ENCODE measurements around the gene POU3F3.

POU3F3 gene

GRCh38 chr2:104875262-104875661 is 21.3 kb downstream of the POU3F3 start:
- peaks cover 26% of the 10 kb centered on the region for H3K27me3 ChIP-seq (ENCODE audit: control insufficient read depth, low read length)
- TF ChIP-seq EZH2phosphoT487 (IDR thresholded peaks at IDR 0.05; ENCODE audit: borderline replicate concordance, low read length) (no peak), CTCF (IDR thresholded peaks at IDR 0.05; ENCODE audit: low read depth, low read length, poor library complexity, severe bottlenecking) (no peak)
- no peak overlapping the region for H3K4me2 ChIP-seq (ENCODE audit: low read length)

GRCh38 chr2:104876606-104877570 is 23.0 kb downstream of the POU3F3 start:
- no peak overlapping the region for H3K4me2 ChIP-seq (ENCODE audit: low read length)
- no peaks in the 10 kb centered on the region for H3K79me2 ChIP-seq (ENCODE audit: control insufficient read depth, low read length)
- no peaks in the 10 kb centered on the region for H3K9me2 ChIP-seq (replicated peaks; ENCODE audit: control insufficient read depth, low read length)
- H3K36me3 ChIP-seq (ENCODE audit: control insufficient read depth, low read length) = no peaks in the 10 kb centered on the region
- H3K4me3 ChIP-seq (ENCODE audit: low read length) = no peak overlapping the region
- H3K9me3 ChIP-seq (ENCODE audit: control insufficient read depth, insufficient read depth, low read length) = no peaks in the 10 kb centered on the region
- H3F3A ChIP-seq (ENCODE audit: control insufficient read depth, insufficient read depth) = no peaks in the 10 kb centered on the region
- peaks cover 11% of the 10 kb centered on the region for H3K27me3 ChIP-seq (ENCODE audit: control insufficient read depth, low read length)
- no peak for TF ChIP-seq EZH2phosphoT487 (IDR thresholded peaks at IDR 0.05; ENCODE audit: borderline replicate concordance, low read length)
- no peak for TF ChIP-seq CTCF (IDR thresholded peaks at IDR 0.05; ENCODE audit: low read depth, low read length, poor library complexity, severe bottlenecking)
- no peak overlapping the region for H3K27ac ChIP-seq (ENCODE audit: low read depth, low read length)
- H4K20me1 ChIP-seq (ENCODE audit: control insufficient read depth, insufficient read depth, low read depth, low read length) = no peaks in the 10 kb centered on the region
- no peaks in the 10 kb centered on the region for H3K4me1 ChIP-seq (ENCODE audit: control insufficient read depth, low read length)

More at GRCh38 chr2:104875262-104875661, 21.3 kb downstream of the POU3F3 start:
- H3K4me1 ChIP-seq (ENCODE audit: control insufficient read depth, low read length) = no peaks in the 10 kb centered on the region
- no peak overlapping the region for H3K4me3 ChIP-seq (ENCODE audit: low read length)
- H3F3A ChIP-seq (ENCODE audit: control insufficient read depth, insufficient read depth) = no peaks in the 10 kb centered on the region
- H3K36me3 ChIP-seq (ENCODE audit: control insufficient read depth, low read length) = no peaks in the 10 kb centered on the region
- no peaks in the 10 kb centered on the region for H3K9me3 ChIP-seq (ENCODE audit: control insufficient read depth, insufficient read depth, low read length)
- H3K9me2 ChIP-seq (replicated peaks; ENCODE audit: control insufficient read depth, low read length) = no peaks in the 10 kb centered on the region
- no peaks in the 10 kb centered on the region for H4K20me1 ChIP-seq (ENCODE audit: control insufficient read depth, insufficient read depth, low read depth, low read length)
- H3K79me2 ChIP-seq (ENCODE audit: control insufficient read depth, low read length) = no peaks in the 10 kb centered on the region
- no peak overlapping the region for H3K27ac ChIP-seq (ENCODE audit: low read depth, low read length)

GRCh38 chr2:104878863-104879512 is 25.1 kb downstream of the POU3F3 start:
- H3F3A ChIP-seq (ENCODE audit: control insufficient read depth, insufficient read depth) = no peaks in the 10 kb centered on the region
- no peaks in the 10 kb centered on the region for H3K9me2 ChIP-seq (replicated peaks; ENCODE audit: control insufficient read depth, low read length)
- TF ChIP-seq CTCF (IDR thresholded peaks at IDR 0.05; ENCODE audit: low read depth, low read length, poor library complexity, severe bottlenecking) (no peak), EZH2phosphoT487 (IDR thresholded peaks at IDR 0.05; ENCODE audit: borderline replicate concordance, low read length) (no peak)
- H3K27me3 ChIP-seq (ENCODE audit: control insufficient read depth, low read length) = peaks cover 4% of the 10 kb centered on the region; the same call in 1 of the 2 replicates
- H3K27ac ChIP-seq (ENCODE audit: low read depth, low read length) = no peak overlapping the region
- no peaks in the 10 kb centered on the region for H3K4me1 ChIP-seq (ENCODE audit: control insufficient read depth, low read length)
- no peaks in the 10 kb centered on the region for H4K20me1 ChIP-seq (ENCODE audit: control insufficient read depth, insufficient read depth, low read depth, low read length)
- H3K36me3 ChIP-seq (ENCODE audit: control insufficient read depth, low read length) = no peaks in the 10 kb centered on the region
- no peaks in the 10 kb centered on the region for H3K79me2 ChIP-seq (ENCODE audit: control insufficient read depth, low read length)
- no peak overlapping the region for H3K4me2 ChIP-seq (ENCODE audit: low read length)
- no peak overlapping the region for H3K4me3 ChIP-seq (ENCODE audit: low read length)
- H3K9me3 ChIP-seq (ENCODE audit: control insufficient read depth, insufficient read depth, low read length) = no peaks in the 10 kb centered on the region
